K562 (cell line): ENCODE measurements around the gene BEST1. TPM values are rescaled to one million over a fixed set of nuclear protein-coding genes. Genes with fewer than 3 reads are reported as not detected.

Experiments
- CLOCK ChIP-seq: fragments of 250-450 bp; sonication (Bioruptor Pico); IDR thresholded peaks from 2 replicates; pipeline ENCODE4 v1.4.0; 2020; ENCODE audit warnings: mild to moderate bottlenecking, moderate library complexity, borderline replicate concordance
- E2F3 ChIP-seq: fragments of 250-450 bp; sonication (Bioruptor Pico); IDR thresholded peaks from 2 replicates; pipeline ENCODE4 v1.4.0; 2020; ENCODE audit warnings: mild to moderate bottlenecking
- ELF2 ChIP-seq: fragments of 250-450 bp; sonication (Bioruptor Pico); IDR thresholded peaks from 2 replicates; pipeline ENCODE4 v1.5.0; 2021; ENCODE audit warnings: mild to moderate bottlenecking
- HDAC6 ChIP-seq: IDR thresholded peaks from 2 replicates; pipeline ENCODE4 v1.6.1; 2012; ENCODE audit warnings: low read depth, mild to moderate bottlenecking, control low read depth, inconsistent platforms, low read length, moderate library complexity
- JUNB ChIP-seq: fragments of 450-650 bp; formaldehyde crosslinking; conservative IDR thresholded peaks from 2 replicates; pipeline ENCODE4 v1.4.0; 2020; ENCODE audit warnings: mild to moderate bottlenecking
- KLF13 ChIP-seq: fragments of 450-650 bp; IDR thresholded peaks from 2 replicates; pipeline ENCODE4 v1.6.1; 2016; ENCODE audit warnings: missing genetic modification characterization, low read depth, mild to moderate bottlenecking, missing compliant biosample characterization, moderate library complexity, borderline replicate concordance
- MTA1 ChIP-seq: fragments of 450-650 bp; IDR thresholded peaks from 2 replicates; pipeline ENCODE4 v1.6.1; 2017; ENCODE audit warnings: borderline replicate concordance
- RAD21 ChIP-seq, 2 experiments: fragments of 250-450 bp in 1 of 2; fragments of 450-650 bp in 1 of 2; sonication (Bioruptor Pico) in 1 of 2; formaldehyde crosslinking in 1 of 2; IDR thresholded peaks in 1 of 2; conservative IDR thresholded peaks in 1 of 2; 2 replicates each; pipeline versions ENCODE4 v1.4.0 to v1.8.0; 2020 to 2022; ENCODE audit warnings: mild to moderate bottlenecking in 2 of 2, moderate library complexity in 1 of 2
- RAD51 ChIP-seq: fragments of 450-650 bp; IDR thresholded peaks from 2 replicates; pipeline ENCODE4 v1.7.1; 2016; ENCODE audit warnings: low read depth, mild to moderate bottlenecking, borderline replicate concordance
- SIN3A ChIP-seq, 2 experiments: fragments of 150-350 bp in 1 of 2; IDR thresholded peaks; 2 replicates each; pipeline ENCODE4 v1.6.1; 2011 to 2016; ENCODE audit warnings: borderline replicate concordance in 2 of 2, low read depth in 2 of 2, low read length in 2 of 2, mild to moderate bottlenecking in 2 of 2, moderate library complexity in 2 of 2; ENCODE audit not compliant: control insufficient read depth in 1 of 2
- TCF3 ChIP-seq: sonication (generic); formaldehyde crosslinking; IDR thresholded peaks from 2 replicates; pipeline ENCODE4 v1.4.0; 2020; ENCODE audit warnings: mild to moderate bottlenecking, missing genetic modification reagents
- XRCC4 ChIP-seq: IDR thresholded peaks from one replicate; pipeline ENCODE4 v1.6.1; 2011; ENCODE audit not compliant: insufficient read depth, insufficient read length; ENCODE audit errors: extremely low read depth
- ZBTB9 ChIP-seq: fragments of 450-650 bp; formaldehyde crosslinking; IDR thresholded peaks from 2 replicates; pipeline ENCODE4 v1.4.0; 2020; ENCODE audit warnings: mild to moderate bottlenecking, moderate library complexity
- ZNF224 ChIP-seq: sonication (generic); formaldehyde crosslinking; IDR thresholded peaks from 2 replicates; pipeline ENCODE4 v1.8.0; 2022; ENCODE audit warnings: mild to moderate bottlenecking, missing genetic modification reagents
- ZNF324 ChIP-seq: fragments of 250-450 bp; sonication (Bioruptor Pico); IDR thresholded peaks from 2 replicates; pipeline ENCODE4 v1.4.0; 2020; ENCODE audit warnings: mild to moderate bottlenecking
- ZNF561 ChIP-seq: fragments of 450-650 bp; formaldehyde crosslinking; conservative IDR thresholded peaks from 2 replicates; pipeline ENCODE4 v1.4.0; 2020; ENCODE audit warnings: mild to moderate bottlenecking, moderate library complexity
- polyA plus RNA-seq, 8 experiments: library from polyadenylated mRNA; depleted of rRNA in 4 of 8; stranded (reverse) in 5 of 8; unstranded in 3 of 8; fragments of >200 nt; fragmentation: Nextera tagmentation in 2 of 8; fragmentation: Illumina TruSeq in 1 of 8; extraction: Ambion mirVana in 2 of 8; extraction: Trizol in 1 of 8; gene quantifications; 2 replicates each; pipeline versions ENCODE4 v1.2.1 to v1.2.3, GENCODE V29; 2011 to 2014; ENCODE audit warnings: inconsistent platforms in 1 of 8, missing spikeins in 1 of 8
- total RNA-seq, 7 experiments: library from RNA; depleted of rRNA in 6 of 7; stranded (reverse); fragments of >200 nt in 6 of 7; fragmentation: Illumina TruSeq in 2 of 7; extraction: Trizol in 2 of 7; gene quantifications; 2 replicates each; pipeline versions ENCODE4 v1.2.1 to v1.2.3, GENCODE V29; 2011 to 2021; ENCODE audit warnings: low replicate concordance in 1 of 7
- TF ChIP-seq, protein P1 (sequence below): fragments of 250-450 bp; sonication (Bioruptor Pico); IDR thresholded peaks from 2 replicates; pipeline ENCODE4 v1.5.0; 2020; ENCODE audit warnings: mild to moderate bottlenecking, borderline replicate concordance
- TF ChIP-seq, protein P2 (sequence below), 2 experiments: fragments of 150-350 bp in 1 of 2; IDR thresholded peaks; 2 replicates each; pipeline ENCODE4 v1.6.1; 2012 to 2016; ENCODE audit warnings: low read depth in 2 of 2, low read length in 2 of 2, mild to moderate bottlenecking in 1 of 2, moderate library complexity in 1 of 2

Gene BEST1
- total and polyA plus RNA-seq, 9 of the 15 experiments (the other 6 are each of a cell fraction or from before 2014, with no cell fraction given), result 0.07 to 1.3 (median 0.40) TPM

- TF ChIP-seq RAD51, result no peak
- peak; percentile 59; the same call in 1 of the 2 replicates for TF ChIP-seq ZNF561 (CRISPR knock-in tag)
- TF ChIP-seq SIN3A (IDR thresholded peaks at IDR 0.05; ENCODE audit: borderline replicate concordance in 2 of 2, control insufficient read depth in 1 of 2, low read depth in 2 of 2, low read length in 2 of 2), result peak in 1 of 2 experiments; percentile 61; a peak in 1 of 4 replicates
- TF ChIP-seq ELF2 (CRISPR knock-in tag), result no peak
- no peak for TF ChIP-seq ZNF224
- TF ChIP-seq CLOCK (CRISPR knock-in tag), result no peak
- 0 out of 2 replicates have a peak, but pooled peaks have one; percentile 12 for TF ChIP-seq MTA1
- TF ChIP-seq ZNF324, result 0 out of 2 replicates have a peak, but pooled peaks have one; percentile 55
- 0 out of 2 replicates have a peak, but pooled peaks have one; percentile 18 for TF ChIP-seq HDAC6
- no peak for TF ChIP-seq XRCC4
- 0 out of 2 replicates have a peak, but pooled peaks have one; percentile 88 for TF ChIP-seq ZBTB9 (CRISPR knock-in tag)
- TF ChIP-seq JUNB, result peak; percentile 1; the same call in 1 of the 2 replicates
- TF ChIP-seq, protein P1, sequence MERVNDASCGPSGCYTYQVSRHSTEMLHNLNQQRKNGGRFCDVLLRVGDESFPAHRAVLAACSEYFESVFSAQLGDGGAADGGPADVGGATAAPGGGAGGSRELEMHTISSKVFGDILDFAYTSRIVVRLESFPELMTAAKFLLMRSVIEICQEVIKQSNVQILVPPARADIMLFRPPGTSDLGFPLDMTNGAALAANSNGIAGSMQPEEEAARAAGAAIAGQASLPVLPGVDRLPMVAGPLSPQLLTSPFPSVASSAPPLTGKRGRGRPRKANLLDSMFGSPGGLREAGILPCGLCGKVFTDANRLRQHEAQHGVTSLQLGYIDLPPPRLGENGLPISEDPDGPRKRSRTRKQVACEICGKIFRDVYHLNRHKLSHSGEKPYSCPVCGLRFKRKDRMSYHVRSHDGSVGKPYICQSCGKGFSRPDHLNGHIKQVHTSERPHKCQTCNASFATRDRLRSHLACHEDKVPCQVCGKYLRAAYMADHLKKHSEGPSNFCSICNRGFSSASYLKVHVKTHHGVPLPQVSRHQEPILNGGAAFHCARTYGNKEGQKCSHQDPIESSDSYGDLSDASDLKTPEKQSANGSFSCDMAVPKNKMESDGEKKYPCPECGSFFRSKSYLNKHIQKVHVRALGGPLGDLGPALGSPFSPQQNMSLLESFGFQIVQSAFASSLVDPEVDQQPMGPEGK, result peak; percentile 80
- TF ChIP-seq RAD21 (CRISPR knock-in tag; conservative IDR thresholded peaks at IDR 0.05 in 1 of 2, IDR thresholded peaks at IDR 0.05 in 1 of 2), result peak in 1 of 2 experiments; percentile 10; a peak in 1 of 4 replicates
- TF ChIP-seq, protein P2, sequence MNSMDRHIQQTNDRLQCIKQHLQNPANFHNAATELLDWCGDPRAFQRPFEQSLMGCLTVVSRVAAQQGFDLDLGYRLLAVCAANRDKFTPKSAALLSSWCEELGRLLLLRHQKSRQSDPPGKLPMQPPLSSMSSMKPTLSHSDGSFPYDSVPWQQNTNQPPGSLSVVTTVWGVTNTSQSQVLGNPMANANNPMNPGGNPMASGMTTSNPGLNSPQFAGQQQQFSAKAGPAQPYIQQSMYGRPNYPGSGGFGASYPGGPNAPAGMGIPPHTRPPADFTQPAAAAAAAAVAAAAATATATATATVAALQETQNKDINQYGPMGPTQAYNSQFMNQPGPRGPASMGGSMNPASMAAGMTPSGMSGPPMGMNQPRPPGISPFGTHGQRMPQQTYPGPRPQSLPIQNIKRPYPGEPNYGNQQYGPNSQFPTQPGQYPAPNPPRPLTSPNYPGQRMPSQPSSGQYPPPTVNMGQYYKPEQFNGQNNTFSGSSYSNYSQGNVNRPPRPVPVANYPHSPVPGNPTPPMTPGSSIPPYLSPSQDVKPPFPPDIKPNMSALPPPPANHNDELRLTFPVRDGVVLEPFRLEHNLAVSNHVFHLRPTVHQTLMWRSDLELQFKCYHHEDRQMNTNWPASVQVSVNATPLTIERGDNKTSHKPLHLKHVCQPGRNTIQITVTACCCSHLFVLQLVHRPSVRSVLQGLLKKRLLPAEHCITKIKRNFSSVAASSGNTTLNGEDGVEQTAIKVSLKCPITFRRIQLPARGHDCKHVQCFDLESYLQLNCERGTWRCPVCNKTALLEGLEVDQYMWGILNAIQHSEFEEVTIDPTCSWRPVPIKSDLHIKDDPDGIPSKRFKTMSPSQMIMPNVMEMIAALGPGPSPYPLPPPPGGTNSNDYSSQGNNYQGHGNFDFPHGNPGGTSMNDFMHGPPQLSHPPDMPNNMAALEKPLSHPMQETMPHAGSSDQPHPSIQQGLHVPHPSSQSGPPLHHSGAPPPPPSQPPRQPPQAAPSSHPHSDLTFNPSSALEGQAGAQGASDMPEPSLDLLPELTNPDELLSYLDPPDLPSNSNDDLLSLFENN (IDR thresholded peaks at IDR 0.05; ENCODE audit: low read depth in 2 of 2, low read length in 2 of 2), result 0 out of 4 replicates have a peak, but pooled peaks of 1 of the 2 experiments have one; percentile 5
- 0 out of 2 replicates have a peak, but pooled peaks have one; percentile 6 for TF ChIP-seq E2F3 (CRISPR knock-in tag)
- TF ChIP-seq KLF13, result 0 out of 2 replicates have a peak, but pooled peaks have one; percentile 10
- peak; percentile 26; the same call in 1 of the 2 replicates for TF ChIP-seq TCF3 (CRISPR knock-in tag)
Observed at GRCh38 chr11:61963016-61963281, 12.8 kb downstream of the BEST1 start (continued).
